Thoracic aorta (tissue), 2 donors: ENCODE results near the gene CFAP210. TPM values are rescaled to one million over a fixed set of nuclear protein-coding genes. Genes with fewer than 3 reads are reported as not detected.

Experiments
- ATAC-seq: fragments of 150-250 bp; one replicate; pipeline ENCODE4 v1.8.0; 2017; ENCODE audit warnings: low read depth; ENCODE audit not compliant: insufficient number of reproducible peaks, low FRiP score
- DNase-seq: peaks from one replicate; pipeline ENCODE4 v3.0.0-alpha.2; 2020; ENCODE audit warnings: low spot score
- H3K27ac ChIP-seq, 2 donors: fragments of 200-600 bp; sonication (generic); 1 replicate in 1 of 2; 2 replicates in 1 of 2; pipeline ENCODE4 v1.5.1; 2016; ENCODE audit warnings: mild to moderate bottlenecking in 2 of 2, moderate library complexity in 2 of 2
- H3K27me3 ChIP-seq: fragments of 200-600 bp; sonication (generic); replicated peaks from 2 replicates; pipeline ENCODE4 v1.6.0; 2016; ENCODE audit warnings: mild to moderate bottlenecking; ENCODE audit not compliant: insufficient read depth
- H3K36me3 ChIP-seq: fragments of 200-600 bp; sonication (generic); one replicate; pipeline ENCODE4 v1.5.1; 2016
- H3K4me1 ChIP-seq, 2 donors: fragments of 200-600 bp; sonication (generic); 1 replicate in 1 of 2; 2 replicates in 1 of 2; pipeline versions ENCODE4 v1.5.1 to v1.6.0; 2016; ENCODE audit warnings: low read depth in 2 of 2, mild to moderate bottlenecking in 1 of 2; ENCODE audit not compliant: control insufficient read depth in 1 of 2
- H3K4me3 ChIP-seq: fragments of 200-600 bp; sonication (generic); 2 replicates; pipeline ENCODE4 v1.5.1; 2016; ENCODE audit warnings: mild to moderate bottlenecking
- H3K9me3 ChIP-seq: fragments of 200-600 bp; sonication (generic); 2 replicates; pipeline ENCODE4 v1.5.1; 2016
- total RNA-seq, 2 donors: library from RNA; depleted of rRNA; stranded (reverse); fragments of >200 nt; gene quantifications; one replicate each; pipeline versions ENCODE4 v1.1.0 to v1.2.3, GENCODE V29; 2016
- TF ChIP-seq, protein P1 (sequence below): fragments of 200-600 bp; sonication (generic); IDR thresholded peaks from one replicate; pipeline ENCODE4 v1.5.1; 2019; ENCODE audit warnings: antibody characterized with exemption

CFAP210 gene
- total RNA-seq, 2 donors from 2014 or later: not detected

DNA sequence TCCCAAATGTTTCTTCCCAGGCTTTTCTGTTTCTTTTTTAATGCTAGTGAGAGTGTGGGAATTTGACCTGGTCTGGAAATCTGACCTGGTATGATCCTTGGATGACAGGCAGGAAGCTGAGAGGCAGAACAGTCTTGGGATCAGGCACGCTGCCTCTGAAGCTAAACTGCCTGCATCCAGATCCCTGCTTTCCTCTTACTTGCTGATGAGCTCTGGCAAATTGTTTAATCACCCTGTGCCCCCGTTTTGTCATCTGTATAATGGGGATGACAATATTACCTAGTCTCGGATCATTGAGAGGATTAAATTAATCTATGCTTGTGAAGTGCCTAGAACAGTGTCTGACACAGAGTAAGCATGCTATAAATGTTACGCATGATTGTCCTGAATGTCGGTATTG is 42.7 kb upstream of the CFAP210 start:
- H3K4me1 ChIP-seq: peaks cover 0 to 9% of the 10 kb centered on the region in 2 donors
- H3K4me3 ChIP-seq: no peak overlapping the region
- TF ChIP-seq, protein P1, sequence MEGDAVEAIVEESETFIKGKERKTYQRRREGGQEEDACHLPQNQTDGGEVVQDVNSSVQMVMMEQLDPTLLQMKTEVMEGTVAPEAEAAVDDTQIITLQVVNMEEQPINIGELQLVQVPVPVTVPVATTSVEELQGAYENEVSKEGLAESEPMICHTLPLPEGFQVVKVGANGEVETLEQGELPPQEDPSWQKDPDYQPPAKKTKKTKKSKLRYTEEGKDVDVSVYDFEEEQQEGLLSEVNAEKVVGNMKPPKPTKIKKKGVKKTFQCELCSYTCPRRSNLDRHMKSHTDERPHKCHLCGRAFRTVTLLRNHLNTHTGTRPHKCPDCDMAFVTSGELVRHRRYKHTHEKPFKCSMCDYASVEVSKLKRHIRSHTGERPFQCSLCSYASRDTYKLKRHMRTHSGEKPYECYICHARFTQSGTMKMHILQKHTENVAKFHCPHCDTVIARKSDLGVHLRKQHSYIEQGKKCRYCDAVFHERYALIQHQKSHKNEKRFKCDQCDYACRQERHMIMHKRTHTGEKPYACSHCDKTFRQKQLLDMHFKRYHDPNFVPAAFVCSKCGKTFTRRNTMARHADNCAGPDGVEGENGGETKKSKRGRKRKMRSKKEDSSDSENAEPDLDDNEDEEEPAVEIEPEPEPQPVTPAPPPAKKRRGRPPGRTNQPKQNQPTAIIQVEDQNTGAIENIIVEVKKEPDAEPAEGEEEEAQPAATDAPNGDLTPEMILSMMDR: no peak
- ATAC-seq: no peak
- no peak for DNase-seq
- H3K27me3 ChIP-seq: no peaks in the 10 kb centered on the region
- H3K36me3 ChIP-seq: no peaks in the 10 kb centered on the region
- no peak overlapping the region for H3K27ac ChIP-seq
- no peaks in the 10 kb centered on the region for H3K9me3 ChIP-seq

DNA sequence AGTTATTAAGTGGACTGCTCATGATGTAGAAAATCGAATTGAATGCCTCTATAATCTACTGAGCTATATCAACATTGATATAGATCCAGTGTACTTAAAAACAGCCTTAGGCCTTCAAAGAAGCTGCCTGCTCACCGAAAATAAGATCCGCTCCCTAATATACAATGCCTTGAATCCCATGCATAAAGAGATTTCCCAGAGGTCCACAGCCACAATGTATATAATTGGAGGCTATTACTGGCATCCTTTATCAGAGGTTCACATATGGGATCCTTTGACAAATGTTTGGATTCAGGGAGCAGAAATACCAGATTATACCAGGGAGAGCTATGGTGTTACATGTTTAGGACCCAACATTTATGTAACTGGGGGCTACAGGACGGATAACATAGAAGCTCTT is 41.4 kb upstream of the CFAP210 start:
- TF ChIP-seq, protein P1: no peak
- Histone ChIP-seq H3K4me1 (peaks cover 0 to 18% of the 10 kb centered on the region in 2 donors), H3K4me3 (no peak overlapping the region), H3K9me3 (no peaks in the 10 kb centered on the region), H3K36me3 (no peaks in the 10 kb centered on the region), H3K27ac (no peak overlapping the region), H3K27me3 (no peaks in the 10 kb centered on the region)
- no peak for DNase-seq
- ATAC-seq: no peak

DNA sequence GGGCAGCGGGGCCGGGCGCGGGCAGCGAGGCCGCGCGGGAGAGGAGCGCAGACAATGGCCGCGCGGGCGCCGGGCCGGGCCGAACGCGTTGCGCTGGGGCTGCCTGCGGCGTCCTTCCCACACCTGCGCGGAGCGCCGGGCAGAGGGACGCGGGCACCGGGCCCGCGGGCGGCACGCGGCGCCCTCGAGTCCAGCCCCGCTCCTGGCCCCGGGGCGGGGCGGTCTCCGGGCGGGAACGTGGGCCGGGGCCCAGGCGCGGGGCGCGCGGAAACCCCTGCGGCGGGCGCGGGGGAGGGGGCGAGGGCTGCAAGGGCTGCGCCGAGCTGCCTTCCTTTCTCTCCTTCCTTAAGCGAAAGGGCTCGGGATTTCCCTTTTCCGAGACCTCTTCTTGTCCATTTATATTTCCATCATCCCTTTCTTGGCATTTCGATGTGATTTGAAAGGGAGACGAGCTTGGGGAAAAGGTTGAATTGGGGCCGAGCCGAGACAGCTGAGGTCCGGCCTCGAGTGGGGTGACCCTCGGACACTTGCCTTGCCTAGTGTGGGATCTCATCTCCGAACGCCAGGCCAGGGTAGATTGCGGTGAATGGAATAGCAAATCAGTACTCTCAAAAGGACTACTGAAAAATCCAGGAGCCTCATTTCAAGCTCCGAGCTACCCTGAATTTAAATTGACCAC is 40.1 kb upstream of the CFAP210 start:
- Histone ChIP-seq H3K9me3 (no peaks in the 10 kb centered on the region), H3K27me3 (no peaks in the 10 kb centered on the region), H3K27ac (no peak overlapping the region), H3K4me1 (peaks cover 0 to 24% of the 10 kb centered on the region in 2 donors), H3K36me3 (no peaks in the 10 kb centered on the region), H3K4me3 (peak overlapping the region; percentile 93)
- no peak for ATAC-seq
- TF ChIP-seq, protein P1: no peak
- no peak for DNase-seq

DNA sequence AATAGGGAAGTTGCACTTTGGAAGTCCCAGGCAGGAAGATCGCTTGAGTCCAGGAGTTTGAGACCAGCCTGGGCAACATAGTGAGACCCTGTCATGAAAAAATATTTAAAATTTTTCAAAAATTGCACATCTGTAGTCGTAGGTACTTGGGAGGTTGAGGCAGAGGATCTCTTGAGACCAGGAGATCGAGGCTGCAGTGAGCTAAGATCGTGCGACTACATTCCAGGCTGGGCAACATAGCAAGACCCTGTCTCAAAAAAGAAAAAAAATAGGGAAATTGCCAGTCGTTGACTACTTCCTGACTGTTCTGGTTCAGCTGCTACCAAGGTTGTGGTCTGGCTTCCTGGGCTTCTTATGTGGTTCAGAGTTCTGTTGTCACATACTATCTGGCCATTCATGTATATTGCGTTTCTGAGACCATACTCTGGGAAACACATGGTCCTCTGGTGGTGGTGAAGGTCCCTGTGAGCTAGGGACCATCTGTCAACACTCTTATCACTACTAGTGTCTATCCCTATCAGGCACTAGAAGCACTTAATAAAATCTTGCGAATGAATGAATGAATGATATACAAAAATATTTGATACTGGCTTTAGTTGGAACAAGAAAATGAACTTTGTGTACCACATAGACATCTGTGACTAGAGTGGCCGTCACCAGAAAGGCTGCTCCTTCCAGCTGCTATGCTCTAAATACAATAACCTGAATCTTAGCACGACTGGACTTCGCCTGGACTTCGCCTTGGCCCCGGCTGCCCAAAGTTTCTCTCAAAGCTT is 38.6 kb upstream of the CFAP210 start:
- no peaks in the 10 kb centered on the region for H3K36me3 ChIP-seq
- TF ChIP-seq, protein P1: no peak
- H3K27ac ChIP-seq: peak overlapping the region; percentile 32 to 47
- peak overlapping the region; percentile 93 for H3K4me3 ChIP-seq
- H3K4me1 ChIP-seq: peaks cover 0 to 24% of the 10 kb centered on the region in 2 donors
- no peaks in the 10 kb centered on the region for H3K9me3 ChIP-seq
- DNase-seq: no peak
- peak; percentile 33 for ATAC-seq
- H3K27me3 ChIP-seq: no peaks in the 10 kb centered on the region

DNA sequence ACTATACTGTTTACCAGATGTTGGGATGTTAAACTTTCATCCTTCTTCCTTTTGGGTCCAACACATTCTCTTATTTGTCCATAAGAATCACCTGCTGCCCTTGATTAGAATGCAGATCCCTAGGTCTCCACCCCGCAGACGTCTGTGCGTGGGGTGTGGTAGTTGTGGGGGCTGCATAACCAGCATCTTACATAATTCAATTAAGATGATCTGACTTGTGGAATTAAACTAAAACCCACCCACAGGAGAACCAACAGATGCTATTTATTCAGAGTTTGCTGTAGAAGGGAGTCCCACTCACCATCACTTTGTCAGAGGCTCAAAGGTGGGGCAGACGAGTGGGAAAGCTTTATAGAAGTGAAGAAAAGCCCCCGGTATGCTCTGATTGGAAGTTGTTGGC is 37.9 kb upstream of the CFAP210 start:
- H3K4me3 ChIP-seq: no peak overlapping the region
- H3K36me3 ChIP-seq: no peaks in the 10 kb centered on the region
- no peaks in the 10 kb centered on the region for H3K27me3 ChIP-seq
- H3K27ac ChIP-seq: no peak overlapping the region
- ATAC-seq (no peak), DNase-seq (no peak)
- peaks cover 0 to 24% of the 10 kb centered on the region in 2 donors for H3K4me1 ChIP-seq
- no peaks in the 10 kb centered on the region for H3K9me3 ChIP-seq
- TF ChIP-seq, protein P1: no peak
